ENCODE measurements around the gene SLCO4A1.

DNA sequence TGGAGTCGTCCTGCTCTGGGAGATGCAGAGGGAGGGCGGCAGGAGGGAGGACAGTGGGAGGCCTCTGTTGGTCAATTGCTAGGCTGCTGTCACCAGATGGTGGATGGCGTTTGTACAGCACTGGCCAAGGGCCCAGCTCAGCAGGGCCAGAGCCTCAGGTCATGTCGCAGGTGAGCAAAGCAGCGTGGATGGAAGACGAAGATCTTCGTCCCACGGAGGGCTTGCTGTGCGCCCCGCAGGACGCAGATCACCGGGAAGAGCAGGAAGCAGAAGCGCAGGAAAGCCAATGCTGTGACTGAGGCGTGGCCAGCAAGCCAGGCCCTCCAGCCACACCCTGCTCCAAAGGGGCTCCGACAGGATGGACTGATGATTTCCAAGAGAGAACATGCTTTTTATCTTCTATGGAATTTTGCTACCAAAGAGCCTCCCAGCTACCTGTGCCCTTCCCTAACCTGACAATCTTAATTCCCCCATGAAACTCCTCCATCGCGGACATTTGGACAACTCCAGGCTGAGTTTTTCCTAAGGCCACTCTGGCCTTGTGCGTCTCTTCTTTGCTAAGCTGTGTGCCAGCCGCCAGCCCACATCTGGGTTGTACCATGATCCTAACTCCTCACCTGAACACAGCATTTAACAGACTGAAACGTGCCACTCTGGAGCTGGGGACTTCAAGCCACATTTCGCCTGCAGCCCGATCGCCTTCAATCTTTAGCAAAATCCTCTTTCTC, 3.5 kb upstream of the SLCO4A1 start:
- TF ChIP-seq, protein P1, sequence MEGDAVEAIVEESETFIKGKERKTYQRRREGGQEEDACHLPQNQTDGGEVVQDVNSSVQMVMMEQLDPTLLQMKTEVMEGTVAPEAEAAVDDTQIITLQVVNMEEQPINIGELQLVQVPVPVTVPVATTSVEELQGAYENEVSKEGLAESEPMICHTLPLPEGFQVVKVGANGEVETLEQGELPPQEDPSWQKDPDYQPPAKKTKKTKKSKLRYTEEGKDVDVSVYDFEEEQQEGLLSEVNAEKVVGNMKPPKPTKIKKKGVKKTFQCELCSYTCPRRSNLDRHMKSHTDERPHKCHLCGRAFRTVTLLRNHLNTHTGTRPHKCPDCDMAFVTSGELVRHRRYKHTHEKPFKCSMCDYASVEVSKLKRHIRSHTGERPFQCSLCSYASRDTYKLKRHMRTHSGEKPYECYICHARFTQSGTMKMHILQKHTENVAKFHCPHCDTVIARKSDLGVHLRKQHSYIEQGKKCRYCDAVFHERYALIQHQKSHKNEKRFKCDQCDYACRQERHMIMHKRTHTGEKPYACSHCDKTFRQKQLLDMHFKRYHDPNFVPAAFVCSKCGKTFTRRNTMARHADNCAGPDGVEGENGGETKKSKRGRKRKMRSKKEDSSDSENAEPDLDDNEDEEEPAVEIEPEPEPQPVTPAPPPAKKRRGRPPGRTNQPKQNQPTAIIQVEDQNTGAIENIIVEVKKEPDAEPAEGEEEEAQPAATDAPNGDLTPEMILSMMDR (IDR thresholded peaks at IDR 0.05), result no peak
- no peak for TF ChIP-seq EZH2 (IDR thresholded peaks at IDR 0.05; ENCODE audit: borderline replicate concordance, insufficient read depth, low read depth, low read length, poor library complexity, severe bottlenecking)

Measured in B cell (primary cell).